ENCODE results near the gene MTIF3.

The MTIF3 gene

GRCh38 chr13:27496536-27497273 lies 46.3 kb upstream of the MTIF3 start:
- no peak overlapping the region for H3K27ac ChIP-seq (ENCODE audit: extremely low read depth, low read depth, low read length)
- H3K9me3 ChIP-seq (ENCODE audit: control insufficient read depth, insufficient read depth, low read depth, low read length), result no peaks in the 10 kb centered on the region
- TF ChIP-seq ZNF24 (tag by site-specific recombination; IDR thresholded peaks at IDR 0.05), result no peak
- POLR2A ChIA-PET, result no interaction called here
- no peaks in the 10 kb centered on the region for H3K4me1 ChIP-seq (ENCODE audit: control insufficient read depth, insufficient read depth, low read length)
- no peaks in the 10 kb centered on the region for H3K36me3 ChIP-seq (ENCODE audit: control insufficient read depth in 2 of 2, insufficient read depth in 1 of 2, low read length in 2 of 2)
- CTCF ChIA-PET, result no interaction called here
- H3K4me3 ChIP-seq (ENCODE audit: low read depth, low read length), result no peak overlapping the region

- H3K9me3 ChIP-seq (ENCODE audit: control insufficient read depth, insufficient read depth, low read depth, low read length), result no peaks in the 10 kb centered on the region
- H3K4me3 ChIP-seq (ENCODE audit: low read depth, low read length), result no peak overlapping the region
- H3K27ac ChIP-seq (ENCODE audit: extremely low read depth, low read depth, low read length), result no peak overlapping the region
- POLR2A ChIA-PET, result no interaction called here
- H3K4me1 ChIP-seq (ENCODE audit: control insufficient read depth, insufficient read depth, low read length), result no peaks in the 10 kb centered on the region
- H3K36me3 ChIP-seq (ENCODE audit: control insufficient read depth in 2 of 2, insufficient read depth in 1 of 2, low read length in 2 of 2), result no peaks in the 10 kb centered on the region
- TF ChIP-seq ZBTB8A (tag by site-specific recombination; IDR thresholded peaks at IDR 0.05) (no peak), ZNF610 (tag by site-specific recombination; IDR thresholded peaks at IDR 0.05; ENCODE audit: borderline replicate concordance) (no peak), ZFP41 (tag by site-specific recombination; IDR thresholded peaks at IDR 0.05; ENCODE audit: borderline replicate concordance) (no peak), ZNF792 (tag by site-specific recombination; IDR thresholded peaks at IDR 0.05) (no peak)
- CTCF ChIA-PET, result no interaction called here
These were observed 45.6 kb upstream of the MTIF3 start for GRCh38 chr13:27496006-27496405.

DNA sequence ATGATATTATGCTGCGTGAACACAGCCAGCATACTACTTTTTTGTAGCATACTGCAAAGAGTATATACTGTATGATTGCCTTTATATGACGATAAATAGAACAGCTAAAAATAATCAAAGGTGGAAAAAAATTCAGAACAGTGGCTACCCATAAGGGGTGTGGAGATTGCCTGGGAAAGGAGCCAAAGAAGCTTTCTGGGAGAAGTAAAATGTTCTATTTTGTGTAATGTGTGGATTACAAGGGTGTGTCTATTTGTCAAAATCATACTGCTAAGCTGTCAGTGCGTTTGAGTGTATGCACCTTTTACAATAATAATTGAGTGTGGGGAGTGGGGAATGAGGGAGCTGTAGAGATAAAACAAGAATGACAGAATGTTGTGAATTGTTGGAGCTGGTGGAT lies 45.2 kb upstream of the MTIF3 start:
- no peak overlapping the region for H3K4me3 ChIP-seq (ENCODE audit: low read depth, low read length)
- ChIA-PET CTCF (no interaction called here), POLR2A (no interaction called here)
- no peak overlapping the region for H3K27ac ChIP-seq (ENCODE audit: extremely low read depth, low read depth, low read length)
- H3K4me1 ChIP-seq (ENCODE audit: control insufficient read depth, insufficient read depth, low read length), result no peaks in the 10 kb centered on the region
- H3K36me3 ChIP-seq (ENCODE audit: control insufficient read depth in 2 of 2, insufficient read depth in 1 of 2, low read length in 2 of 2), result no peaks in the 10 kb centered on the region
- no peaks in the 10 kb centered on the region for H3K9me3 ChIP-seq (ENCODE audit: control insufficient read depth, insufficient read depth, low read depth, low read length)
- TF ChIP-seq, protein P1, sequence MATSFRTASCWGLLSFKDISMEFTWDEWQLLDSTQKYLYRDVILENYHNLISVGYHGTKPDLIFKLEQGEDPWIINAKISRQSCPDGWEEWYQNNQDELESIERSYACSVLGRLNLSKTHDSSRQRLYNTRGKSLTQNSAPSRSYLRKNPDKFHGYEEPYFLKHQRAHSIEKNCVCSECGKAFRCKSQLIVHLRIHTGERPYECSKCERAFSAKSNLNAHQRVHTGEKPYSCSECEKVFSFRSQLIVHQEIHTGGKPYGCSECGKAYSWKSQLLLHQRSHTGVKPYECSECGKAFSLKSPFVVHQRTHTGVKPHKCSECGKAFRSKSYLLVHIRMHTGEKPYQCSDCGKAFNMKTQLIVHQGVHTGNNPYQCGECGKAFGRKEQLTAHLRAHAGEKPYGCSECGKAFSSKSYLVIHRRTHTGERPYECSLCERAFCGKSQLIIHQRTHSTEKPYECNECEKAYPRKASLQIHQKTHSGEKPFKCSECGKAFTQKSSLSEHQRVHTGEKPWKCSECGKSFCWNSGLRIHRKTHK (tag by site-specific recombination; IDR thresholded peaks at IDR 0.05), result no peak
- TF ChIP-seq ZNF350 (tag by site-specific recombination; IDR thresholded peaks at IDR 0.05) (no peak), HIC1 (tag by site-specific recombination; IDR thresholded peaks at IDR 0.05) (no peak), ZNF501 (tag by site-specific recombination; IDR thresholded peaks at IDR 0.05) (no peak), ZNF223 (tag by site-specific recombination; IDR thresholded peaks at IDR 0.05) (no peak), MYNN (tag by site-specific recombination; IDR thresholded peaks at IDR 0.05; ENCODE audit: borderline replicate concordance) (no peak), YY1 (tag by site-specific recombination; IDR thresholded peaks at IDR 0.05) (no peak), ZNF830 (tag by site-specific recombination; IDR thresholded peaks at IDR 0.05; ENCODE audit: low read depth) (no peak), ZNF24 (tag by site-specific recombination; IDR thresholded peaks at IDR 0.05) (no peak), ZNF184 (tag by site-specific recombination; IDR thresholded peaks at IDR 0.05) (no peak), ZNF624 (tag by site-specific recombination; IDR thresholded peaks at IDR 0.05) (no peak), PRDM1 (tag by site-specific recombination; IDR thresholded peaks at IDR 0.05) (no peak)
- TF ChIP-seq, protein P2, sequence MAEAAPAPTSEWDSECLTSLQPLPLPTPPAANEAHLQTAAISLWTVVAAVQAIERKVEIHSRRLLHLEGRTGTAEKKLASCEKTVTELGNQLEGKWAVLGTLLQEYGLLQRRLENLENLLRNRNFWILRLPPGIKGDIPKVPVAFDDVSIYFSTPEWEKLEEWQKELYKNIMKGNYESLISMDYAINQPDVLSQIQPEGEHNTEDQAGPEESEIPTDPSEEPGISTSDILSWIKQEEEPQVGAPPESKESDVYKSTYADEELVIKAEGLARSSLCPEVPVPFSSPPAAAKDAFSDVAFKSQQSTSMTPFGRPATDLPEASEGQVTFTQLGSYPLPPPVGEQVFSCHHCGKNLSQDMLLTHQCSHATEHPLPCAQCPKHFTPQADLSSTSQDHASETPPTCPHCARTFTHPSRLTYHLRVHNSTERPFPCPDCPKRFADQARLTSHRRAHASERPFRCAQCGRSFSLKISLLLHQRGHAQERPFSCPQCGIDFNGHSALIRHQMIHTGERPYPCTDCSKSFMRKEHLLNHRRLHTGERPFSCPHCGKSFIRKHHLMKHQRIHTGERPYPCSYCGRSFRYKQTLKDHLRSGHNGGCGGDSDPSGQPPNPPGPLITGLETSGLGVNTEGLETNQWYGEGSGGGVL (tag by site-specific recombination; IDR thresholded peaks at IDR 0.05), result no peak
- TF ChIP-seq, protein P3, sequence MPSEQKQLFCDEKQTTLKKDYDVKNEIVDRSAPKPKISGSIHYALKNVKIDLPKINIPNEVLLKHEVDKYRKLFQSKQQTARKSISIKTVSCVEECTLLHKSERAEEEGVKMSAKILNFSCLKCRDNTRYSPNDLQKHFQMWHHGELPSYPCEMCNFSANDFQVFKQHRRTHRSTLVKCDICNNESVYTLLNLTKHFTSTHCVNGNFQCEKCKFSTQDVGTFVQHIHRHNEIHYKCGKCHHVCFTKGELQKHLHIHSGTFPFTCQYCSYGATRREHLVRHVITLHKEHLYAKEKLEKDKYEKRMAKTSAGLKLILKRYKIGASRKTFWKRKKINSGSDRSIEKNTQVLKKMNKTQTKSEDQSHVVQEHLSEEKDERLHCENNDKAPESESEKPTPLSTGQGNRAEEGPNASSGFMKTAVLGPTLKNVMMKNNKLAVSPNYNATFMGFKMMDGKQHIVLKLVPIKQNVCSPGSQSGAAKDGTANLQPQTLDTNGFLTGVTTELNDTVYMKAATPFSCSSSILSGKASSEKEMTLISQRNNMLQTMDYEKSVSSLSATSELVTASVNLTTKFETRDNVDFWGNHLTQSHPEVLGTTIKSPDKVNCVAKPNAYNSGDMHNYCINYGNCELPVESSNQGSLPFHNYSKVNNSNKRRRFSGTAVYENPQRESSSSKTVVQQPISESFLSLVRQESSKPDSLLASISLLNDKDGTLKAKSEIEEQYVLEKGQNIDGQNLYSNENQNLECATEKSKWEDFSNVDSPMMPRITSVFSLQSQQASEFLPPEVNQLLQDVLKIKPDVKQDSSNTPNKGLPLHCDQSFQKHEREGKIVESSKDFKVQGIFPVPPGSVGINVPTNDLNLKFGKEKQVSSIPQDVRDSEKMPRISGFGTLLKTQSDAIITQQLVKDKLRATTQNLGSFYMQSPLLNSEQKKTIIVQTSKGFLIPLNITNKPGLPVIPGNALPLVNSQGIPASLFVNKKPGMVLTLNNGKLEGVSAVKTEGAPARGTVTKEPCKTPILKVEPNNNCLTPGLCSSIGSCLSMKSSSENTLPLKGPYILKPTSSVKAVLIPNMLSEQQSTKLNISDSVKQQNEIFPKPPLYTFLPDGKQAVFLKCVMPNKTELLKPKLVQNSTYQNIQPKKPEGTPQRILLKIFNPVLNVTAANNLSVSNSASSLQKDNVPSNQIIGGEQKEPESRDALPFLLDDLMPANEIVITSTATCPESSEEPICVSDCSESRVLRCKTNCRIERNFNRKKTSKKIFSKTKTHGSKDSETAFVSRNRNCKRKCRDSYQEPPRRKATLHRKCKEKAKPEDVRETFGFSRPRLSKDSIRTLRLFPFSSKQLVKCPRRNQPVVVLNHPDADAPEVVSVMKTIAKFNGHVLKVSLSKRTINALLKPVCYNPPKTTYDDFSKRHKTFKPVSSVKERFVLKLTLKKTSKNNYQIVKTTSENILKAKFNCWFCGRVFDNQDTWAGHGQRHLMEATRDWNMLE (tag by site-specific recombination; conservative IDR thresholded peaks at IDR 0.05; ENCODE audit: low read depth), result no peak
- TF ChIP-seq, protein P4, sequence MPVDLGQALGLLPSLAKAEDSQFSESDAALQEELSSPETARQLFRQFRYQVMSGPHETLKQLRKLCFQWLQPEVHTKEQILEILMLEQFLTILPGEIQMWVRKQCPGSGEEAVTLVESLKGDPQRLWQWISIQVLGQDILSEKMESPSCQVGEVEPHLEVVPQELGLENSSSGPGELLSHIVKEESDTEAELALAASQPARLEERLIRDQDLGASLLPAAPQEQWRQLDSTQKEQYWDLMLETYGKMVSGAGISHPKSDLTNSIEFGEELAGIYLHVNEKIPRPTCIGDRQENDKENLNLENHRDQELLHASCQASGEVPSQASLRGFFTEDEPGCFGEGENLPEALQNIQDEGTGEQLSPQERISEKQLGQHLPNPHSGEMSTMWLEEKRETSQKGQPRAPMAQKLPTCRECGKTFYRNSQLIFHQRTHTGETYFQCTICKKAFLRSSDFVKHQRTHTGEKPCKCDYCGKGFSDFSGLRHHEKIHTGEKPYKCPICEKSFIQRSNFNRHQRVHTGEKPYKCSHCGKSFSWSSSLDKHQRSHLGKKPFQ (tag by site-specific recombination; IDR thresholded peaks at IDR 0.05), result no peak
